Stimulated activated CD8-positive, alpha-beta memory T cell treated with anti-CD3 and anti-CD28 coated beads, Interleukin-4, amount 100 ng/mL, for 24 hours (primary cell): ENCODE results near the gene FNDC3B.

Experiments
- DNase-seq: peaks from one replicate; pipeline ENCODE4 v3.0.0-alpha.2; 2020; ENCODE audit warnings: low read depth

The FNDC3B gene

GRCh38 chr3:172115787-172116186 lies 76.4 kb downstream of the FNDC3B start:
- DNase-seq = no peak

GRCh38 chr3:172118019-172118418 lies 78.6 kb downstream of the FNDC3B start:
- DNase-seq = no peak

- DNase-seq = no peak
Observed at GRCh38 chr3:172119266-172119969, 80.0 kb downstream of the FNDC3B start.

- no peak for DNase-seq
Observed at GRCh38 chr3:172120912-172121311, 81.5 kb downstream of the FNDC3B start.

- DNase-seq = no peak
Observed at GRCh38 chr3:172121981-172122380, 82.6 kb downstream of the FNDC3B start.

- no peak for DNase-seq
Observed at GRCh38 chr3:172124271-172124670, 84.9 kb downstream of the FNDC3B start.

GRCh38 chr3:172125053-172125452 lies 85.7 kb downstream of the FNDC3B start:
- no peak for DNase-seq

GRCh38 chr3:172125963-172126457 lies 86.6 kb downstream of the FNDC3B start:
- DNase-seq = no peak

GRCh38 chr3:172126741-172127140 lies 87.4 kb downstream of the FNDC3B start:
- no peak for DNase-seq

- no peak for DNase-seq
Observed at GRCh38 chr3:172127141-172127540, 87.8 kb downstream of the FNDC3B start.

GRCh38 chr3:172127929-172128580 lies 88.7 kb downstream of the FNDC3B start:
- no peak for DNase-seq

GRCh38 chr3:172128858-172129257 lies 89.5 kb downstream of the FNDC3B start:
- DNase-seq = no peak

- DNase-seq = no peak
Observed at GRCh38 chr3:172129498-172129849, 90.1 kb downstream of the FNDC3B start.

- peak; percentile 39 for DNase-seq
Observed at GRCh38 chr3:172129850-172130716, 90.7 kb downstream of the FNDC3B start.

GRCh38 chr3:172130717-172131050 lies 91.3 kb downstream of the FNDC3B start:
- DNase-seq = no peak

GRCh38 chr3:172131746-172132145 lies 92.4 kb downstream of the FNDC3B start:
- DNase-seq = no peak

- no peak for DNase-seq
Observed at GRCh38 chr3:172132159-172132586, 92.8 kb downstream of the FNDC3B start.

- DNase-seq = no peak
Observed at GRCh38 chr3:172132721-172133311, 93.4 kb downstream of the FNDC3B start.

- no peak for DNase-seq
Observed at GRCh38 chr3:172133838-172134237, 94.5 kb downstream of the FNDC3B start.

GRCh38 chr3:172134352-172134751 lies 95.0 kb downstream of the FNDC3B start:
- no peak for DNase-seq

- no peak for DNase-seq
Observed at GRCh38 chr3:172135185-172135584, 95.8 kb downstream of the FNDC3B start.

GRCh38 chr3:172135820-172136219 lies 96.4 kb downstream of the FNDC3B start:
- no peak for DNase-seq
